Activated naive CD8-positive, alpha-beta T cell (primary cell): Measurements from ENCODE around the gene LGALS13.

ENCODE experiments used
- H3K27ac Mint-ChIP-seq: one replicate; pipeline ENCODE4 v1.8.0; 2021; ENCODE audit warnings: mixed read lengths
- H3K27me3 Mint-ChIP-seq: one replicate; pipeline ENCODE4 v1.8.0; 2021; ENCODE audit warnings: mixed read lengths
- H3K36me3 Mint-ChIP-seq: one replicate; pipeline ENCODE4 v1.8.0; 2021; ENCODE audit warnings: mixed read lengths
- H3K4me1 Mint-ChIP-seq: one replicate; pipeline ENCODE4 v1.8.0; 2021; ENCODE audit warnings: low read depth, mixed read lengths
- H3K4me3 Mint-ChIP-seq: one replicate; pipeline ENCODE4 v1.8.0; 2021; ENCODE audit warnings: mild to moderate bottlenecking, mixed read lengths
- H3K9me3 Mint-ChIP-seq: one replicate; pipeline ENCODE4 v1.8.0; 2021; ENCODE audit warnings: low read depth, mixed read lengths

The LGALS13 gene

DNA sequence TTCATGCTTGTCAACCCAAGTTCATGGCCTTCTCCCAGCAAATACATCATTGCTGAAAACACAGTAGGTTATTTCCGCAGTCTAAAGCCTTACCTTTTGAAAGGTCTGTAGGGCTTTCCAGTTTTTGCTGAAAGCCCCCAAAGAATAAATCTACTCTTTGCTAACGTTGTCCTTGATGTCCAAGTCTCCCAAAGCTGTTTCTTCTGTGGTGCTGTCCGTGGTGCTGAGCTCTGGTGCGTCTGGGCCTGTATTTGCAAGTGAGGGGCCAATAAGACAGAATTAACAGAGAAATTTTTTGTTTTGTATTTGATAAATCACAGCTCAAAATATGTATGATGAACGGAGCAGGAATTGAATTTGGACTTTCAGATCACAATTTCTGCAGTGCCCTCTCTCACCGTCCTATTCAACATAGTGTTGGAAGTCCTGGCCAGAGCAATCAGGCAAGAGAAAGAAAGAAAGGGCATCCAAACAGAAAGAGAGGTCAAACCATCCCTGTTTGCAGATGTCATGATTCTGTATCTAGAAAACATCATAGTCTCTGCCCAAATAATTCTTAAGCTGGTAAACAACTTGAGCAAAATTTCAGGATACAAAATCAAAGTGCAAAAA lies 43.6 kb downstream of the LGALS13 start:
- Mint-ChIP-seq H3K27ac (no peak overlapping the region), H3K4me3 (no peak overlapping the region), H3K9me3 (no peaks in the 10 kb centered on the region), H3K36me3 (peaks cover 3% of the 10 kb centered on the region), H3K27me3 (peaks cover 59% of the 10 kb centered on the region), H3K4me1 (no peaks in the 10 kb centered on the region)

DNA sequence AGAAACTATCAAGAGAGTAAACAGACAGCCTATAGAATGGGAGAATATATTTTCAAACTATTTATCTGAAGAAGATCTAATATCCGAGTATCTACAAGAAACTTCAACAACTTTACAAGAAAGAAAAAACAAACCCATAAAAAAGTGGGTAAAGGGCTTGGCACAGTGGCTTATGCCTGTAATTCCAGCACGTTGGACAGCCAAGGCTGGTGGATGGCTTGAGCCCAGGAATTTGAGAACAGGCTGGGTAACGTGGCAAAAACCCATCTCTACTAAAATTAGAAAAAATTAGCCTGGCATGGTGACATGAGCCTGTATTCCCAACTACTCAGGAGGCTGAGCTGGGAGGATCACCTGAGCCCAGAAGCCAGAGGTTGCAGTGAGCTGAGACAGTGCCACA lies 45.6 kb downstream of the LGALS13 start:
- no peaks in the 10 kb centered on the region for H3K4me1 Mint-ChIP-seq

GRCh38 chr19:39655613-39656012 lies 53.3 kb downstream of the LGALS13 start, which contains the start of gene LGALS16:
Gene LGALS16 (plus strand): TSS chr19:39655913. CDS start chr19:39655962, 49 bp downstream.
- peaks cover 22% of the 10 kb centered on the region for H3K27me3 Mint-ChIP-seq
- no peaks in the 10 kb centered on the region for H3K9me3 Mint-ChIP-seq
- no peak within 1 kb of the TSS for H3K4me3 Mint-ChIP-seq
- H3K27ac Mint-ChIP-seq = no peak within 1 kb of the TSS
- H3K4me1 Mint-ChIP-seq = no peaks in the 10 kb centered on the region
- H3K36me3 Mint-ChIP-seq = no peaks in the 10 kb centered on the region

More for the DNA sequence above, 45.6 kb downstream of the LGALS13 start:
- H3K4me3 Mint-ChIP-seq = no peak overlapping the region
- H3K9me3 Mint-ChIP-seq = no peaks in the 10 kb centered on the region
- no peak overlapping the region for H3K27ac Mint-ChIP-seq
- peaks cover 54% of the 10 kb centered on the region for H3K27me3 Mint-ChIP-seq
- H3K36me3 Mint-ChIP-seq = peaks cover 3% of the 10 kb centered on the region
